HG03469 (cell line): ENCODE results near the gene ZDHHC11B.
"Not testable (repeated sequence)": the region's sequence is repeated elsewhere in the genome, so short reads cannot be mapped to it uniquely, and the experiment has no call there.

Experiments
- ATAC-seq: cut with Tn5 transposase; IDR thresholded peaks from one replicate; pipeline ENCODE4 v1.9.1; 2021; ENCODE audit warnings: mild to moderate bottlenecking, moderate library complexity, moderate number of reproducible peaks; ENCODE audit not compliant: unreplicated experiment

Gene ZDHHC11B

GRCh38 chr5:691049-691448, 93.5 kb downstream of the ZDHHC11B start:
- not testable (repeated sequence) for ATAC-seq

GRCh38 chr5:690293-690692, 94.2 kb downstream of the ZDHHC11B start:
- ATAC-seq = not testable (repeated sequence)

GRCh38 chr5:688348-689010, 96.0 kb downstream of the ZDHHC11B start:
- not testable (repeated sequence) for ATAC-seq

GRCh38 chr5:686936-687335, 97.6 kb downstream of the ZDHHC11B start:
- ATAC-seq = not testable (repeated sequence)

- ATAC-seq = not testable (repeated sequence)
These were observed 98.4 kb downstream of the ZDHHC11B start for GRCh38 chr5:686172-686523.

GRCh38 chr5:685262-686171, 99.0 kb downstream of the ZDHHC11B start:
- ATAC-seq = no peak

- no peak for ATAC-seq
These were observed 99.7 kb downstream of the ZDHHC11B start for GRCh38 chr5:684751-685216.

GRCh38 chr5:683551-684481, 100.7 kb downstream of the ZDHHC11B start:
- no peak for ATAC-seq

GRCh38 chr5:682651-683358, 101.7 kb downstream of the ZDHHC11B start:
- ATAC-seq = not testable (repeated sequence)

GRCh38 chr5:682216-682615, 102.3 kb downstream of the ZDHHC11B start:
- ATAC-seq = not testable (repeated sequence)

- not testable (repeated sequence) for ATAC-seq
These were observed 103.0 kb downstream of the ZDHHC11B start for GRCh38 chr5:681317-682191.

GRCh38 chr5:680836-681235, 103.7 kb downstream of the ZDHHC11B start:
- not testable (repeated sequence) for ATAC-seq

- not testable (repeated sequence) for ATAC-seq
These were observed 104.3 kb downstream of the ZDHHC11B start for GRCh38 chr5:680118-680795.

- ATAC-seq = not testable (repeated sequence)
These were observed 105.2 kb downstream of the ZDHHC11B start for GRCh38 chr5:679166-679895.

- ATAC-seq = not testable (repeated sequence)
These were observed 106.0 kb downstream of the ZDHHC11B start for GRCh38 chr5:678521-678920.

GRCh38 chr5:677131-678101, 107.1 kb downstream of the ZDHHC11B start:
- no peak for ATAC-seq

GRCh38 chr5:676699-677076, 107.8 kb downstream of the ZDHHC11B start:
- ATAC-seq = no peak
